GM18505 (cell line): ENCODE measurements around the gene NCAM1.
A peak's percentile ranks its signal among the peaks of the same experiment; 100 is the strongest.
"Not testable (repeated sequence)": the region's sequence is repeated elsewhere in the genome, so short reads cannot be mapped to it uniquely, and the experiment has no call there.

Source experiments
- ATAC-seq: cut with Tn5 transposase; IDR thresholded peaks from one replicate; pipeline ENCODE4 v1.9.1; 2021; ENCODE audit not compliant: unreplicated experiment
- POLR2A ChIP-seq: IDR thresholded peaks from 4 replicates; pipeline ENCODE4 v1.6.1; 2011; ENCODE audit warnings: borderline replicate concordance; ENCODE audit not compliant: insufficient read depth, insufficient read length; ENCODE audit errors: extremely low read depth

The NCAM1 gene

GRCh38 chr11:113286509-113287497 lies 325.6 kb downstream of the NCAM1 start:
- TF ChIP-seq POLR2A, result no peak
- ATAC-seq, result no peak

GRCh38 chr11:113287801-113288200 lies 326.6 kb downstream of the NCAM1 start:
- no peak for ATAC-seq

GRCh38 chr11:113288286-113288863 lies 327.2 kb downstream of the NCAM1 start:
- ATAC-seq, result no peak
- TF ChIP-seq POLR2A, result no peak

More at GRCh38 chr11:113287801-113288200, 326.6 kb downstream of the NCAM1 start:
- TF ChIP-seq POLR2A, result no peak

- no peak for TF ChIP-seq POLR2A
- ATAC-seq, result peak; percentile 79
Observed at GRCh38 chr11:113289431-113290187, 328.4 kb downstream of the NCAM1 start.

GRCh38 chr11:113293936-113294335 lies 332.7 kb downstream of the NCAM1 start:
- no peak for ATAC-seq
- no peak for TF ChIP-seq POLR2A

- ATAC-seq, result no peak
- no peak for TF ChIP-seq POLR2A
Observed at GRCh38 chr11:113295993-113296392, 334.8 kb downstream of the NCAM1 start.

- no peak for TF ChIP-seq POLR2A
- ATAC-seq, result no peak
Observed at GRCh38 chr11:113296447-113297205, 335.4 kb downstream of the NCAM1 start.

- not testable (repeated sequence) for ATAC-seq
Observed at GRCh38 chr11:113298496-113298895, 337.3 kb downstream of the NCAM1 start.

GRCh38 chr11:113304916-113305315 lies 343.7 kb downstream of the NCAM1 start:
- TF ChIP-seq POLR2A, result no peak
- no peak for ATAC-seq

GRCh38 chr11:113305440-113306336 lies 344.5 kb downstream of the NCAM1 start:
- TF ChIP-seq POLR2A, result no peak
- peak; percentile 61 for ATAC-seq

GRCh38 chr11:113308601-113309000 lies 347.4 kb downstream of the NCAM1 start:
- TF ChIP-seq POLR2A, result no peak
- ATAC-seq, result no peak

GRCh38 chr11:113311536-113311935 lies 350.3 kb downstream of the NCAM1 start:
- no peak for TF ChIP-seq POLR2A
- ATAC-seq, result no peak
